Sigmoid colon (tissue), 7 donors: ENCODE measurements around the gene FLNA. TPM values are rescaled to one million over a fixed set of nuclear protein-coding genes. Genes with fewer than 3 reads are reported as not detected.
A peak's percentile ranks its signal among the peaks of the same experiment; 100 is the strongest.

Experiments used
- DNase-seq: peaks from one replicate; pipeline ENCODE4 v3.0.0-alpha.2; 2019
- H3K27ac ChIP-seq, 4 donors: fragments of 200-600 bp; sonication (generic); one replicate each; pipeline ENCODE4 v1.5.1; 2016 to 2019; ENCODE audit warnings: mild to moderate bottlenecking in 1 of 4
- H3K27me3 ChIP-seq, 3 donors: fragments of 200-600 bp; sonication (generic); one replicate each; pipeline ENCODE4 v1.5.1; 2019; ENCODE audit warnings: mild to moderate bottlenecking in 1 of 3
- H3K36me3 ChIP-seq, 4 donors: fragments of 200-600 bp; sonication (generic); one replicate each; pipeline ENCODE4 v1.5.1; 2016 to 2019
- H3K4me1 ChIP-seq, 4 donors: fragments of 200-600 bp; sonication (generic); one replicate each; pipeline ENCODE4 v1.5.1; 2017 to 2019
- H3K4me3 ChIP-seq, 4 donors: fragments of 200-600 bp; sonication (generic); one replicate each; pipeline ENCODE4 v1.5.1; 2017 to 2019; ENCODE audit warnings: mild to moderate bottlenecking in 2 of 4, moderate library complexity in 1 of 4
- H3K9me3 ChIP-seq, 4 donors: fragments of 200-600 bp in 3 of 4; sonication (generic) in 3 of 4; one replicate each; pipeline versions ENCODE4 v1.5.1 to v1.6.1; 2013 to 2019
- CTCF ChIP-seq, 4 experiments: fragments of 450-650 bp in 3 of 4; fragments of 200-600 bp in 1 of 4; IDR thresholded peaks; one replicate each; pipeline ENCODE4 v1.5.1; 2016 to 2019; ENCODE audit warnings: antibody characterized with exemption in 4 of 4, mild to moderate bottlenecking in 3 of 4, moderate library complexity in 2 of 4
- EP300 ChIP-seq, 4 donors: sonication (generic); formaldehyde crosslinking; IDR thresholded peaks; one replicate each; pipeline ENCODE4 v1.6.1; 2017; ENCODE audit warnings: antibody characterized with exemption in 4 of 4
- POLR2A ChIP-seq, 2 donors: fragments of 450-650 bp; IDR thresholded peaks; one replicate each; pipeline ENCODE4 v1.6.1; 2016; ENCODE audit warnings: antibody characterized with exemption in 2 of 2, mild to moderate bottlenecking in 2 of 2, moderate library complexity in 2 of 2
- POLR2AphosphoS5 ChIP-seq, 4 donors: sonication (generic); formaldehyde crosslinking; IDR thresholded peaks; one replicate each; pipeline ENCODE4 v1.6.1; 2017; ENCODE audit warnings: antibody characterized with exemption in 4 of 4
- WGBS, 2 donors: extraction: QIAGEN DNeasy Blood & Tissue Kit; methylation state at CpG; one replicate each; pipeline ENCODE4 v1.1.7; 2013; 5-methylcytosine and 5-hydroxymethylcytosine counted together
- intact Hi-C: fragments of 100-400 bp; cut with DNase I; formaldehyde crosslinking; loops from one replicate; pipeline ENCODE4 v1.15.1; 2023
- polyA plus RNA-seq, 3 donors: library from polyadenylated mRNA; stranded (reverse); fragments of 200-250 nt; gene quantifications; one replicate each; pipeline ENCODE4 v1.2.3, GENCODE V29; 2013
- total RNA-seq, 4 donors: library from RNA; depleted of rRNA; stranded (reverse); fragments of >200 nt; gene quantifications; one replicate each; pipeline ENCODE4 v1.1.0, GENCODE V29; 2016
- donor health status: healthy with polysubstance abuse.
- donor health status: Bipolar disorder and iron deficiency.
- donor health status: healthy.

The FLNA gene
- total and polyA plus RNA-seq, 7 donors = 27.0 to 9,435 (median 2,494) TPM

- Histone ChIP-seq H3K27me3 (no peaks in the 10 kb centered on the region), H3K4me1 (peaks cover 0 to 20% (median 13%) of the 10 kb centered on the region in 4 donors), H3K4me3 (peak overlapping the region; percentile 59 to 80 (median 68)), H3K9me3 (no peaks in the 10 kb centered on the region), H3K27ac (peak overlapping the region; percentile 95 to 98 (median 97)), H3K36me3 (peaks cover 11 to 22% (median 14%) of the 10 kb centered on the region in 4 donors)
- DNase-seq = no peak
- intact Hi-C loops = loop anchor here (5.0 kb wide), 1 partner anchor 88 kb away; the partner anchor contains the start of gene UBL4A
- WGBS, 2 donors = 32 to 44% methylated on average over 14 of the region's 14 CpGs
- TF ChIP-seq POLR2AphosphoS5 (IDR thresholded peaks at IDR 0.05) = peak in 1 of 4 donors; percentile 21
- TF ChIP-seq CTCF (IDR thresholded peaks at IDR 0.05) = no peak
Measured at GRCh38 chrX:154399527-154400368, 25.3 kb upstream of the FLNA start.

- Histone ChIP-seq H3K4me3 (peak overlapping the region; percentile 59 to 80 (median 68)), H3K27ac (peak overlapping the region; percentile 95 to 98 (median 97)), H3K27me3 (no peaks in the 10 kb centered on the region), H3K9me3 (no peaks in the 10 kb centered on the region), H3K36me3 (peaks cover 11 to 22% (median 14%) of the 10 kb centered on the region in 4 donors), H3K4me1 (peaks cover 0 to 20% (median 13%) of the 10 kb centered on the region in 4 donors)
- DNase-seq = peak; percentile 95
- intact Hi-C loops = loop anchor here (5.0 kb wide), 1 partner anchor 88 kb away; the partner anchor contains the start of gene UBL4A
- no peak for TF ChIP-seq POLR2A (IDR thresholded peaks at IDR 0.05)
- TF ChIP-seq POLR2AphosphoS5 (IDR thresholded peaks at IDR 0.05) = peak in 1 of 4 donors; percentile 27
- TF ChIP-seq CTCF (IDR thresholded peaks at IDR 0.05) = peak; percentile 69 to 88 (median 78)
- TF ChIP-seq EP300 (IDR thresholded peaks at IDR 0.05) = no peak
- 1% methylated on average over 49 of the region's 49 CpGs for WGBS, 2 donors
Measured at GRCh38 chrX:154398668-154399526, 24.5 kb upstream of the FLNA start.

GRCh38 chrX:154397888-154398667, 23.6 kb upstream of the FLNA start, which contains the start of gene RPL10:
RPL10 (plus strand) TSS chrX:154398377; CDS start chrX:154398520, 143 bp downstream.
- peak within 1 kb of the TSS; percentile 59 to 80 (median 68) for H3K4me3 ChIP-seq
- peak within 1 kb of the TSS; percentile 95 to 98 (median 97) for H3K27ac ChIP-seq
- no peaks in the 10 kb centered on the region for H3K27me3 ChIP-seq
- TF ChIP-seq EP300 (IDR thresholded peaks at IDR 0.05) (peak in 1 of 4 donors; percentile 78), CTCF (IDR thresholded peaks at IDR 0.05) (no peak), POLR2AphosphoS5 (IDR thresholded peaks at IDR 0.05) (peak; percentile 98 to 100 (median 100)), POLR2A (IDR thresholded peaks at IDR 0.05) (peak; percentile 95)
- H3K9me3 ChIP-seq = no peaks in the 10 kb centered on the region
- 0% methylated on average over 69 of the region's 69 CpGs for WGBS, 2 donors
- H3K36me3 ChIP-seq = peaks cover 11 to 22% (median 14%) of the 10 kb centered on the region in 4 donors
- H3K4me1 ChIP-seq = peaks cover 0 to 20% (median 13%) of the 10 kb centered on the region in 4 donors
- intact Hi-C loops = loop anchor here (5.0 kb wide), 1 partner anchor 89 kb away; the partner anchor contains the start of gene UBL4A
- DNase-seq = peak; percentile 98
